Muscle of leg (tissue), 11 donors: Measurements from ENCODE around the gene GFM1. TPM values are rescaled to one million over a fixed set of nuclear protein-coding genes. Genes with fewer than 3 reads are reported as not detected.

Experiments used
- DNase-seq: peaks from one replicate; pipeline ENCODE4 v3.0.0; 2013
- H3K27ac ChIP-seq: one replicate; pipeline ENCODE4 v1.5.1; 2013; ENCODE audit warnings: mild to moderate bottlenecking, low read length, control low read depth
- H3K27me3 ChIP-seq: one replicate; pipeline ENCODE4 v1.6.1; 2013; ENCODE audit warnings: low read length; ENCODE audit not compliant: control insufficient read depth, insufficient read depth
- H3K36me3 ChIP-seq: one replicate; pipeline ENCODE4 v1.6.1; 2013; ENCODE audit warnings: low read length; ENCODE audit not compliant: control insufficient read depth, insufficient read depth
- H3K4me1 ChIP-seq: one replicate; pipeline ENCODE4 v1.6.1; 2013; ENCODE audit warnings: low read length; ENCODE audit not compliant: control insufficient read depth, insufficient read depth
- H3K4me3 ChIP-seq: one replicate; pipeline ENCODE4 v1.5.1; 2013; ENCODE audit warnings: low read length, control low read depth
- H3K9me3 ChIP-seq: replicated peaks from 2 replicates; pipeline ENCODE4 v1.6.1; 2013; ENCODE audit warnings: low read depth, low read length; ENCODE audit not compliant: control insufficient read depth
- WGBS: methylation state at CpG from one replicate; pipeline ENCODE4 v1.1.5; 2013; ENCODE audit warnings: missing lambda C conversion rate; ENCODE audit not compliant: insufficient coverage; 5-methylcytosine and 5-hydroxymethylcytosine counted together
- polyA plus RNA-seq, 8 donors: library from polyadenylated mRNA; unstranded; fragments of 120-200 nt; gene quantifications; one replicate each; pipeline versions ENCODE4 v1.2.1 to v1.2.3, GENCODE V29; 2013; ENCODE audit warnings: inconsistent platforms in 1 of 8, low replicate concordance in 1 of 8; ENCODE audit not compliant: insufficient read length in 8 of 8, insufficient read depth in 1 of 8
- total RNA-seq: library from RNA; stranded (reverse); fragments of 120-200 nt; gene quantifications from one replicate; pipeline ENCODE4 v1.2.4, GENCODE V29; 2013

GFM1 gene
- total and polyA plus RNA-seq, 9 donors, result 26.9 to 45.9 (median 32.2) TPM

- Histone ChIP-seq H3K36me3 (peaks cover 7% of the 10 kb centered on the region), H3K27ac (no peak overlapping the region), H3K27me3 (no peaks in the 10 kb centered on the region), H3K9me3 (no peaks in the 10 kb centered on the region), H3K4me3 (no peak overlapping the region), H3K4me1 (no peaks in the 10 kb centered on the region)
- DNase-seq, result no peak
- 60% methylated on average over 1 of the region's 6 CpGs for WGBS
Observed at GRCh38 chr3:158642474-158643210, 1.7 kb upstream of the GFM1 start.

GRCh38 chr3:158649791-158650190 lies 5.5 kb downstream of the GFM1 start:
- H3K36me3 ChIP-seq, result peaks cover 15% of the 10 kb centered on the region
- peak; percentile 33 for DNase-seq
- no peaks in the 10 kb centered on the region for H3K27me3 ChIP-seq
- no peaks in the 10 kb centered on the region for H3K4me1 ChIP-seq
- H3K9me3 ChIP-seq, result no peaks in the 10 kb centered on the region
- no peak overlapping the region for H3K4me3 ChIP-seq
- WGBS, result 100% methylated on average over 1 of the region's 4 CpGs
- peak overlapping the region; percentile 52 for H3K27ac ChIP-seq

GRCh38 chr3:158651192-158651591 lies 6.9 kb downstream of the GFM1 start:
- Histone ChIP-seq H3K27ac (no peak overlapping the region), H3K36me3 (peaks cover 19% of the 10 kb centered on the region), H3K9me3 (no peaks in the 10 kb centered on the region), H3K4me3 (no peak overlapping the region), H3K4me1 (no peaks in the 10 kb centered on the region), H3K27me3 (no peaks in the 10 kb centered on the region)
- DNase-seq, result no peak
- no CpG with 5 or more reads among the region's 2 CpGs for WGBS

GRCh38 chr3:158652463-158652862 lies 8.1 kb downstream of the GFM1 start:
- Histone ChIP-seq H3K4me3 (no peak overlapping the region), H3K27ac (no peak overlapping the region), H3K9me3 (no peaks in the 10 kb centered on the region), H3K27me3 (no peaks in the 10 kb centered on the region), H3K36me3 (peaks cover 17% of the 10 kb centered on the region), H3K4me1 (no peaks in the 10 kb centered on the region)
- WGBS, result no CpG with 5 or more reads among the region's 3 CpGs
- no peak for DNase-seq

GRCh38 chr3:158658889-158659288 lies 14.6 kb downstream of the GFM1 start:
- DNase-seq, result no peak
- no peaks in the 10 kb centered on the region for H3K27me3 ChIP-seq
- no peaks in the 10 kb centered on the region for H3K9me3 ChIP-seq
- H3K36me3 ChIP-seq, result peaks cover 29% of the 10 kb centered on the region
- WGBS, result no CpG with 5 or more reads among the region's 7 CpGs
- H3K27ac ChIP-seq, result peak overlapping the region; percentile 70
- H3K4me3 ChIP-seq, result no peak overlapping the region
- H3K4me1 ChIP-seq, result no peaks in the 10 kb centered on the region

GRCh38 chr3:158659454-158660237 lies 15.3 kb downstream of the GFM1 start:
- H3K36me3 ChIP-seq, result peaks cover 34% of the 10 kb centered on the region
- peak overlapping the region; percentile 70 for H3K27ac ChIP-seq
- DNase-seq, result peak; percentile 76
- no peak overlapping the region for H3K4me3 ChIP-seq
- H3K27me3 ChIP-seq, result no peaks in the 10 kb centered on the region
- no peaks in the 10 kb centered on the region for H3K4me1 ChIP-seq
- WGBS, result 80% methylated on average over 1 of the region's 7 CpGs
- H3K9me3 ChIP-seq, result no peaks in the 10 kb centered on the region

- Histone ChIP-seq H3K27ac (peak overlapping the region; percentile 65), H3K4me3 (no peak overlapping the region), H3K27me3 (no peaks in the 10 kb centered on the region), H3K4me1 (no peaks in the 10 kb centered on the region), H3K36me3 (peaks cover 34% of the 10 kb centered on the region), H3K9me3 (no peaks in the 10 kb centered on the region)
- WGBS, result no CpG with 5 or more reads among the region's 4 CpGs
- no peak for DNase-seq
Observed at GRCh38 chr3:158660711-158661110, 16.4 kb downstream of the GFM1 start.

- Histone ChIP-seq H3K9me3 (no peaks in the 10 kb centered on the region), H3K27ac (no peak overlapping the region), H3K27me3 (no peaks in the 10 kb centered on the region), H3K4me1 (no peaks in the 10 kb centered on the region), H3K4me3 (no peak overlapping the region), H3K36me3 (peaks cover 34% of the 10 kb centered on the region)
- WGBS, result no CpG with 5 or more reads among the region's 1 CpG
- DNase-seq, result peak; percentile 48
Observed at GRCh38 chr3:158663246-158663645, 18.9 kb downstream of the GFM1 start.

- Histone ChIP-seq H3K36me3 (peaks cover 33% of the 10 kb centered on the region), H3K4me1 (no peaks in the 10 kb centered on the region)
- no CpG with 5 or more reads among the region's 1 CpG for WGBS
Observed at GRCh38 chr3:158663832-158664231, 19.5 kb downstream of the GFM1 start.

GRCh38 chr3:158666416-158666815 lies 22.1 kb downstream of the GFM1 start:
- H3K9me3 ChIP-seq, result no peaks in the 10 kb centered on the region
- H3K4me3 ChIP-seq, result no peak overlapping the region
- no CpG with 5 or more reads among the region's 3 CpGs for WGBS
- H3K27ac ChIP-seq, result no peak overlapping the region
- H3K27me3 ChIP-seq, result no peaks in the 10 kb centered on the region
- no peak for DNase-seq
- H3K36me3 ChIP-seq, result peaks cover 19% of the 10 kb centered on the region
- H3K4me1 ChIP-seq, result no peaks in the 10 kb centered on the region

More at GRCh38 chr3:158663832-158664231, 19.5 kb downstream of the GFM1 start:
- H3K4me3 ChIP-seq, result no peak overlapping the region
- H3K27me3 ChIP-seq, result no peaks in the 10 kb centered on the region
- H3K27ac ChIP-seq, result no peak overlapping the region
- H3K9me3 ChIP-seq, result no peaks in the 10 kb centered on the region
- DNase-seq, result no peak
